ENCODE results near the gene MAP2K6. TPM values are rescaled to one million over a fixed set of nuclear protein-coding genes. Genes with fewer than 3 reads are reported as not detected.

The MAP2K6 gene
- total RNA-seq, 2 experiments from 2014 or later: 14.0 to 14.6 TPM

GRCh38 chr17:69445132-69445531 lies 30.6 kb downstream of the MAP2K6 start:
- Histone ChIP-seq H3K9me3 (ENCODE audit: control insufficient read depth in 1 of 2, insufficient read depth in 1 of 2, low read length in 2 of 2) (peaks cover 0 to 9% of the 10 kb centered on the region in 2 experiments), H3K27ac (ENCODE audit: low read depth in 1 of 2, low read length in 2 of 2) (no peak overlapping the region), H3K4me1 (ENCODE audit: insufficient read depth, low read length) (no peaks in the 10 kb centered on the region), H3K36me3 (ENCODE audit: insufficient read depth, low read length) (no peaks in the 10 kb centered on the region), H3K4me3 (ENCODE audit: low read length) (no peak overlapping the region), H3K27me3 (ENCODE audit: control insufficient read depth in 1 of 2, insufficient read depth in 2 of 2, low read length in 2 of 2) (no peaks in the 10 kb centered on the region)
- ChIA-PET POLR2A (interaction anchor here (0.9 kb wide), 1 partner anchor 118 kb away, joined by 4 read pairs; the partner anchor contains the start of gene ABCA5), CTCF (no interaction called here)
- H3K4me1 Mint-ChIP-seq (ENCODE audit: low read depth): peaks cover 18% of the 10 kb centered on the region
- DNase-seq (no peak), ATAC-seq (ENCODE audit: poor library complexity) (no peak)
- H3K27me3 Mint-ChIP-seq: no peaks in the 10 kb centered on the region
- intact Hi-C loops (cut with DNase I, micrococcal nuclease): no loop called here
- no peak for TF ChIP-seq CTCF (IDR thresholded peaks at IDR 0.05)
- peak overlapping the region; percentile 53 for H3K27ac Mint-ChIP-seq
- H3K9me3 Mint-ChIP-seq: peaks cover 7% of the 10 kb centered on the region
- H3K36me3 Mint-ChIP-seq (ENCODE audit: low read depth): peaks cover 24% of the 10 kb centered on the region
- no peak overlapping the region for H3K4me3 Mint-ChIP-seq

GRCh38 chr17:69447726-69448125 lies 33.2 kb downstream of the MAP2K6 start:
- peaks cover 36% of the 10 kb centered on the region for H3K4me1 Mint-ChIP-seq (ENCODE audit: low read depth)
- TF ChIP-seq CTCF (IDR thresholded peaks at IDR 0.05): no peak
- DNase-seq: no peak
- Histone ChIP-seq H3K4me1 (ENCODE audit: insufficient read depth, low read length) (peaks cover 4% of the 10 kb centered on the region), H3K9me3 (ENCODE audit: control insufficient read depth in 1 of 2, insufficient read depth in 1 of 2, low read length in 2 of 2) (no peaks in the 10 kb centered on the region), H3K27ac (ENCODE audit: low read depth in 1 of 2, low read length in 2 of 2) (no peak overlapping the region), H3K36me3 (ENCODE audit: insufficient read depth, low read length) (no peaks in the 10 kb centered on the region), H3K4me3 (ENCODE audit: low read length) (no peak overlapping the region), H3K27me3 (ENCODE audit: control insufficient read depth in 1 of 2, insufficient read depth in 2 of 2, low read length in 2 of 2) (no peaks in the 10 kb centered on the region)
- CTCF ChIA-PET: no interaction called here
- POLR2A ChIA-PET: no interaction called here
- no peaks in the 10 kb centered on the region for H3K9me3 Mint-ChIP-seq
- no peak overlapping the region for H3K4me3 Mint-ChIP-seq
- H3K27ac Mint-ChIP-seq: no peak overlapping the region
- ATAC-seq (ENCODE audit: poor library complexity): no peak
- intact Hi-C loops (cut with DNase I, micrococcal nuclease): no loop called here
- no peaks in the 10 kb centered on the region for H3K27me3 Mint-ChIP-seq
- H3K36me3 Mint-ChIP-seq (ENCODE audit: low read depth): peaks cover 24% of the 10 kb centered on the region

GRCh38 chr17:69448431-69449102 lies 34.1 kb downstream of the MAP2K6 start:
- ChIA-PET POLR2A (no interaction called here), CTCF (no interaction called here)
- no peak overlapping the region for H3K4me3 Mint-ChIP-seq
- H3K27me3 Mint-ChIP-seq: no peaks in the 10 kb centered on the region
- H3K36me3 Mint-ChIP-seq (ENCODE audit: low read depth): peaks cover 24% of the 10 kb centered on the region
- Histone ChIP-seq H3K9me3 (ENCODE audit: control insufficient read depth in 1 of 2, insufficient read depth in 1 of 2, low read length in 2 of 2) (no peaks in the 10 kb centered on the region), H3K4me3 (ENCODE audit: low read length) (no peak overlapping the region), H3K4me1 (ENCODE audit: insufficient read depth, low read length) (peaks cover 4% of the 10 kb centered on the region), H3K36me3 (ENCODE audit: insufficient read depth, low read length) (no peaks in the 10 kb centered on the region), H3K27ac (ENCODE audit: low read depth in 1 of 2, low read length in 2 of 2) (no peak overlapping the region), H3K27me3 (ENCODE audit: control insufficient read depth in 1 of 2, insufficient read depth in 2 of 2, low read length in 2 of 2) (no peaks in the 10 kb centered on the region)
- TF ChIP-seq CTCF (IDR thresholded peaks at IDR 0.05): no peak
- ATAC-seq (ENCODE audit: poor library complexity): no peak
- no peak overlapping the region for H3K27ac Mint-ChIP-seq
- DNase-seq: no peak
- peaks cover 36% of the 10 kb centered on the region for H3K4me1 Mint-ChIP-seq (ENCODE audit: low read depth)
- intact Hi-C loops (cut with DNase I, micrococcal nuclease): no loop called here
- H3K9me3 Mint-ChIP-seq: no peaks in the 10 kb centered on the region

Measured in CD4-positive, alpha-beta T cell (primary cell).